Neural cell (in vitro differentiated cells): ENCODE measurements around the gene RPS17.

Source experiments
- EZH2 ChIP-seq: fragments of 200-600, 300-800 bp; shearing (Covaris generic), sonication (generic); IDR thresholded peaks from 2 replicates; pipeline ENCODE4 v1.6.1; 2014; ENCODE audit warnings: antibody characterized with exemption, low read length, borderline replicate concordance, mild to moderate bottlenecking; ENCODE audit not compliant: insufficient read depth, poor library complexity, severe bottlenecking
- MXI1 ChIP-seq: fragments of 450-650 bp; conservative IDR thresholded peaks from 2 replicates; pipeline ENCODE4 v1.6.1; 2014; ENCODE audit warnings: antibody characterized with exemption, mild to moderate bottlenecking; ENCODE audit not compliant: poor library complexity, severe bottlenecking
- POLR2AphosphoS5 ChIP-seq: IDR thresholded peaks from 2 replicates; pipeline ENCODE4 v1.6.1; 2012
- TF ChIP-seq, protein P1 (sequence below): fragments of 450-650 bp; IDR thresholded peaks from 2 replicates; pipeline ENCODE4 v1.5.1; 2014; ENCODE audit warnings: antibody characterized with exemption, mild to moderate bottlenecking, moderate library complexity; ENCODE audit not compliant: poor library complexity, severe bottlenecking

DNA sequence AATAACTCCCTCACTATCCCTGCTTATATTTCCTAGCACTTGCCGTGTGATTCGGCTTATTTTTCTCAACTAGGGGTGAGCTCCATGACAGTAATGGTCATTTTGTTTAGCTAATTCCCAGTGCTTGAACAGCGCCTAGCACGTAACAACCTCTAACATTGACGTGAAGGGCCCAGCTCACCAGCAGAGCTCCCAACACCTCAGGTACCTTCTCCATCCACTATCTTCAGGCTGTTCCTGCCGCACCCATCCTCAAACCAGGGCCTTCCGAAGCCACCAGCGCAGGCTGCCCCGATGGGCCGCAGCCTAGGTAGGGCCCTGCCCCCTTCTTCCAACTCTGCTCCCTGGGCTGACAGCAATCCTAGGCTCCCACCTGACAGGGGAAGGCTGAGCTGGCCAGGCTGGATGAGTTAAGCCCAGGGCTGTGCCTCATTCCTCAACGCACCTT is 751 bp upstream of the RPS17 start:
- TF ChIP-seq POLR2AphosphoS5 = no peak
- TF ChIP-seq, protein P1, sequence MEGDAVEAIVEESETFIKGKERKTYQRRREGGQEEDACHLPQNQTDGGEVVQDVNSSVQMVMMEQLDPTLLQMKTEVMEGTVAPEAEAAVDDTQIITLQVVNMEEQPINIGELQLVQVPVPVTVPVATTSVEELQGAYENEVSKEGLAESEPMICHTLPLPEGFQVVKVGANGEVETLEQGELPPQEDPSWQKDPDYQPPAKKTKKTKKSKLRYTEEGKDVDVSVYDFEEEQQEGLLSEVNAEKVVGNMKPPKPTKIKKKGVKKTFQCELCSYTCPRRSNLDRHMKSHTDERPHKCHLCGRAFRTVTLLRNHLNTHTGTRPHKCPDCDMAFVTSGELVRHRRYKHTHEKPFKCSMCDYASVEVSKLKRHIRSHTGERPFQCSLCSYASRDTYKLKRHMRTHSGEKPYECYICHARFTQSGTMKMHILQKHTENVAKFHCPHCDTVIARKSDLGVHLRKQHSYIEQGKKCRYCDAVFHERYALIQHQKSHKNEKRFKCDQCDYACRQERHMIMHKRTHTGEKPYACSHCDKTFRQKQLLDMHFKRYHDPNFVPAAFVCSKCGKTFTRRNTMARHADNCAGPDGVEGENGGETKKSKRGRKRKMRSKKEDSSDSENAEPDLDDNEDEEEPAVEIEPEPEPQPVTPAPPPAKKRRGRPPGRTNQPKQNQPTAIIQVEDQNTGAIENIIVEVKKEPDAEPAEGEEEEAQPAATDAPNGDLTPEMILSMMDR = no peak
- TF ChIP-seq MXI1 = no peak
- TF ChIP-seq EZH2 = no peak
